ENCODE measurements around the gene HTR2A.
A peak's percentile ranks its signal among the peaks of the same experiment; 100 is the strongest.
"Not testable (repeated sequence)": the region's sequence is repeated elsewhere in the genome, so short reads cannot be mapped to it uniquely, and the experiment has no call there.

The HTR2A gene

GRCh38 chr13:46850214-46850613 is 46.6 kb downstream of the HTR2A start:
- H3K36me3 Mint-ChIP-seq, result no peaks in the 10 kb centered on the region
- no peak overlapping the region for H3K4me3 Mint-ChIP-seq
- peaks cover 3% of the 10 kb centered on the region for H3K27me3 Mint-ChIP-seq
- no peaks in the 10 kb centered on the region for H3K4me1 Mint-ChIP-seq
- H3K27ac Mint-ChIP-seq, result no peak overlapping the region
- H3K9me3 Mint-ChIP-seq, result no peaks in the 10 kb centered on the region

GRCh38 chr13:46846726-46847125 is 50.1 kb downstream of the HTR2A start:
- Mint-ChIP-seq H3K36me3 (no peaks in the 10 kb centered on the region), H3K4me1 (no peaks in the 10 kb centered on the region), H3K27me3 (peaks cover 4% of the 10 kb centered on the region), H3K9me3 (no peaks in the 10 kb centered on the region), H3K27ac (no peak overlapping the region), H3K4me3 (no peak overlapping the region)

GRCh38 chr13:46845146-46845545 is 51.7 kb downstream of the HTR2A start:
- Mint-ChIP-seq H3K4me3 (no peak overlapping the region), H3K36me3 (no peaks in the 10 kb centered on the region), H3K9me3 (no peaks in the 10 kb centered on the region), H3K4me1 (no peaks in the 10 kb centered on the region), H3K27me3 (peaks cover 7% of the 10 kb centered on the region), H3K27ac (no peak overlapping the region)

- no peaks in the 10 kb centered on the region for H3K36me3 Mint-ChIP-seq
- no peak overlapping the region for H3K4me3 Mint-ChIP-seq
- no peaks in the 10 kb centered on the region for H3K9me3 Mint-ChIP-seq
- H3K27me3 Mint-ChIP-seq, result peaks cover 7% of the 10 kb centered on the region
- no peaks in the 10 kb centered on the region for H3K4me1 Mint-ChIP-seq
- no peak overlapping the region for H3K27ac Mint-ChIP-seq
Measured at GRCh38 chr13:46844431-46844830, 52.4 kb downstream of the HTR2A start.

DNA sequence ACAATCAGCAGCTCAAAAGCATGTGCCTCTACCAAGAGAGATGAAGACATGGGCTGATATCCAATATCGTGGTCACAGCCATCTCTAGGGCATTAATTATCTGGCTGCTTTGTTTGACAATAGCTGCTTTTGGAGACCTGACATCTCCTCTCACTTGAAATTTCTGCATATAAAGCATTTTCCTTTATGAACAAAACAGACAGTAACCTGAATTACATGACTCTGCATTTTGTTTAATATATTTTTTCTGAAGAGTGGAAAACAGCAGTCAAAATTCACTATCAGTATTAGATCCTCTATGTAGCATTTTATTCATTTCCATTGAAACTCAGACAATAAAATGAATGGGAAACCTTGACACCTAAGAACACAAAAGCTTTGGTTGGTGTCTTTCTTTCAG is 57.5 kb downstream of the HTR2A start:
- no peaks in the 10 kb centered on the region for H3K9me3 Mint-ChIP-seq
- H3K4me3 Mint-ChIP-seq, result no peak overlapping the region
- no peaks in the 10 kb centered on the region for H3K36me3 Mint-ChIP-seq
- no peaks in the 10 kb centered on the region for H3K4me1 Mint-ChIP-seq
- no peak overlapping the region for H3K27ac Mint-ChIP-seq
- H3K27me3 Mint-ChIP-seq, result peaks cover 9% of the 10 kb centered on the region

DNA sequence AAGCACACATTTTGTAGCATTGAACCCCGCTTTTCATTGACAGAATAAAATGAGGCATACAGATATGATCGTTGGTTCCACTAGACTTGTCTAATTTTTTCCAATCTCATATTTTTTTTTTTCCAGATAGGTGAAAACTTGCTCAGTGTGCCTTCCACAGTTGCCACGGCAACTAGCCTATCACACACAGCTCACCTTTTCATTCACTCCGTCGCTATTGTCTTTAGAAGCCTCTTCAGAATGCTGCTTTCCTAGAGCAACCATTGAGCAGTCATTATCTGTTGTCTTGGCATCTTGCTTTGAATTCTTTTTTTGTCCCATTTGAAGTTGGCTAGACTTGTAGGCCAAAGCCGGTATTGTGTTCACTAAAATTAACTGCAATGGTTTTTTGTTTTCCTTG is 62.2 kb downstream of the HTR2A start:
- Mint-ChIP-seq H3K36me3 (no peaks in the 10 kb centered on the region), H3K27me3 (peaks cover 2% of the 10 kb centered on the region), H3K4me1 (no peaks in the 10 kb centered on the region), H3K4me3 (no peak overlapping the region), H3K27ac (no peak overlapping the region), H3K9me3 (no peaks in the 10 kb centered on the region)

- H3K27me3 Mint-ChIP-seq, result peaks cover 2% of the 10 kb centered on the region
- H3K27ac Mint-ChIP-seq, result no peak overlapping the region
- H3K36me3 Mint-ChIP-seq, result no peaks in the 10 kb centered on the region
- H3K4me1 Mint-ChIP-seq, result no peaks in the 10 kb centered on the region
- no peaks in the 10 kb centered on the region for H3K9me3 Mint-ChIP-seq
- H3K4me3 Mint-ChIP-seq, result no peak overlapping the region
Measured at GRCh38 chr13:46831588-46832194, 65.2 kb downstream of the HTR2A start.

- Mint-ChIP-seq H3K9me3 (no peaks in the 10 kb centered on the region), H3K36me3 (no peaks in the 10 kb centered on the region), H3K27ac (no peak overlapping the region), H3K27me3 (peaks cover 2% of the 10 kb centered on the region), H3K4me3 (no peak overlapping the region), H3K4me1 (no peaks in the 10 kb centered on the region)
Measured at GRCh38 chr13:46830405-46831005, 66.3 kb downstream of the HTR2A start.

DNA sequence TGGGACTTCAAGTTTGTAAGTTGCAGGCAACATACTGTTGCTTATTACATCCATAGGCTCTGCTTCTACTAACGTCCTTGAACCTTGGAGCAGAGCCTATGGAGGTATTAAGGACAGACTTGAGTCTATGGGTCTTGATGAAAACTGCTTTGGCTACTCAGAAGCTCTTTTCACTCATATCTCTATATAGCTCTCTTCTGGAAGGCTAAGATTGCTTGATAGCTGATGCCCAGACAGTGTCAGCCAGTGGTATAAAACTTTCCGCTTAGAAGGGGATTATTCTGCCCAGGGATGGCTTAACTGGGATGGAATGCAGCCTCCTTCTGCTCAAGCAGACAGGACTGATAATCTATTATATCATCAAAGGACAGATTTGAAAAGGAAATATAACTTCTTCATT is 74.3 kb downstream of the HTR2A start:
- Mint-ChIP-seq H3K4me1 (no peaks in the 10 kb centered on the region), H3K9me3 (no peaks in the 10 kb centered on the region), H3K27me3 (no peaks in the 10 kb centered on the region), H3K27ac (no peak overlapping the region), H3K4me3 (no peak overlapping the region), H3K36me3 (no peaks in the 10 kb centered on the region)

DNA sequence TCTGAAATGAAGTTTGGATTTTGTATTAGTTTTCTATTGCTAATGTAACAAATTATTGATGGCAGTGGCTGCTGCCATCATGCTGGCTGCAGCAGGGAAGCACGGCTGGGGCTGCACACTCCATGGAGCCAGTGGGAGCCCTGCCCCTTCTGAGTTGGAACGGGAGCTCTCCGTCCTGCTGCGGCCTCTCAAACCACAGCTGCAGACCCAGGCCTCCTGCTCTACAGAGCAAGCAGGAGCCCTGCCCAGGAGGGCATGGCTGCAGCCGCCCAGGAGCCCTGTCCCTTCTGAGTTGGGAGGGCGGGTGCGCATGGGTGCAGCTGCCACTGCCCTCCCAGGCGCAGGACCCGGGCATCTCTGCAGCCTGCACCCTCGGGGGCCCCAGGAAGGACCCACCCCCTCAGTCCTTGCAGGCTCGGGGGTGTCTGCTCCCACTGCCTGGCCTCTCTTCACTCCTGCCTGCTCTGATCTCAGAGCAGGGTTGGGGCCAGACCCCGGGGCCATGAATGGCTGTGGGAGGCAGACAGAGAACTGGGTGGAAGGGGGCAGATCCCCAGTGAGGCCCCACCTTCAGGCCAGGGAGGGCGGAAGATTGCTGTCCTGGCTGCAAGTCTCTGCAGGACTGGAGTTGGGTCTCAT is 78.9 kb downstream of the HTR2A start:
- Mint-ChIP-seq H3K27ac (no peak overlapping the region), H3K9me3 (peaks cover 7% of the 10 kb centered on the region), H3K27me3 (peaks cover 8% of the 10 kb centered on the region), H3K4me3 (no peak overlapping the region), H3K4me1 (no peaks in the 10 kb centered on the region), H3K36me3 (peaks cover 2% of the 10 kb centered on the region)

DNA sequence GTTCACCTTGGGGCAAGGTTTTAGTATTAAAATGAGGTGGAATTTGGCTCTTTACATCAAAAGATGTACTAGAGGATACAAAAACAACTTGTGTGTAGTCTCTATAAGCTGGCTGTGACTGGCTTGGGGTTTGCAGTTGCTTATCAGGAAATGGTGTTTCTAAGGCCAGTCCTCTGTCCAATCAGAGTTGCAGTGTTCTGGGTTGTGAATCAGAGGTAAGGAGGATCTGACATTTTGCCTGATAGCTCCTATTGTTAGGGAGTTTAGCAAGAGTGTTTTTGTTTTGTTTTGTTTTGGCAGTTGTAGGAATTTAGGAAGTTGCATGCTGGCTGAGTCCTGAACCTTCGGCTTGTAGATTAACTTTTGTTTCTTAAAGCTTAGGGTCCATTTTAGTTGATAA is 79.8 kb downstream of the HTR2A start:
- Mint-ChIP-seq H3K4me1 (no peaks in the 10 kb centered on the region), H3K27me3 (peaks cover 11% of the 10 kb centered on the region)

DNA sequence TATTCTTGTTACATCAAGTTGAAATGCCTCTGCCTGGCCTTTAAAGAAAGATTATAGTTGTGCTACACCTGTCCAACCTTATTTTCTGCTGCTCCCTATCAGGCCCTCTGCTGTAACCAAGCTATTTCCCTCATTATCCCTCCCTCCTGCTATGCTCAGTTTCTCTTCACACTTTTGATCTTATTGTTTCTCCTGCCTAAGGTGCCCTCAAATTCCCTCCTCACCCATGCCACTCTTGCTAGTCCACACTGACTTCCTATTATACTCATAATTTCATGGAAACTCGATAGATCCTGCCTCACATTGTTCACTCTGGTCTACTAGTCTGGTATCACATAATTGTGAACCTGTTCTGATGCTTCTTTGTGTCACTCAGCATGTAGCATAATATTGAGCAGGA is 80.5 kb downstream of the HTR2A start:
- Mint-ChIP-seq H3K36me3 (peaks cover 13% of the 10 kb centered on the region), H3K27me3 (peaks cover 11% of the 10 kb centered on the region), H3K9me3 (peaks cover 20% of the 10 kb centered on the region), H3K27ac (no peak overlapping the region), H3K4me1 (no peaks in the 10 kb centered on the region), H3K4me3 (no peak overlapping the region)

More for the DNA sequence above, 79.8 kb downstream of the HTR2A start:
- Mint-ChIP-seq H3K36me3 (peaks cover 9% of the 10 kb centered on the region), H3K27ac (no peak overlapping the region), H3K4me3 (no peak overlapping the region), H3K9me3 (peaks cover 14% of the 10 kb centered on the region)

DNA sequence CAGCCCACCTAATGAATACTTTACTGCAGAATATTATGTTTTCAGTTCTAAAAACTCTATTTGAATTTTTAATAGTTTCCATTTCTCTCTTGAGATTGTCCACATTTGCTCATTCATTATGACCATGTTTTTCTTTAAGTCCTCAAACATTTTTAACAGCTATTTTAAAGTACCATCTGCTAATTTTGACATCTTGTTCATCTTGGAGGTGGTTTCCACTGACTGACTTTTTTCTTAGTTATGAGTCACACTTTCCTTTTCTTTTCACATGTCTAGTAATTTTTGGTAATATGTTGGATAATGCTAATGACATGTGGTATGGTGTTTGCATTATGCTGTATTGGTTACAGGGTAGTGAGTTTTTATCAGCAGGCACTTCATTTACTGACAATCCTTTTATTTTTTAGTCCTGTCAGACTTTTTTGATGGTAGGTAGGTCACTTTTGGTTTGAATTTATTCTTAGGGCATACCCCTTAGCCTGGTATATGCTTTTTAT is 84.5 kb downstream of the HTR2A start:
- H3K4me3 Mint-ChIP-seq, result no peak overlapping the region

GRCh38 chr13:46810440-46810839 is 86.4 kb downstream of the HTR2A start:
- Mint-ChIP-seq H3K4me3 (no peak overlapping the region), H3K27ac (no peak overlapping the region), H3K27me3 (peaks cover 12% of the 10 kb centered on the region), H3K4me1 (no peaks in the 10 kb centered on the region), H3K36me3 (peaks cover 13% of the 10 kb centered on the region), H3K9me3 (peaks cover 20% of the 10 kb centered on the region)

More for the DNA sequence above, 84.5 kb downstream of the HTR2A start:
- Mint-ChIP-seq H3K36me3 (peaks cover 13% of the 10 kb centered on the region), H3K4me1 (no peaks in the 10 kb centered on the region), H3K9me3 (peaks cover 20% of the 10 kb centered on the region), H3K27ac (peak overlapping the region; percentile 26), H3K27me3 (peaks cover 12% of the 10 kb centered on the region)

DNA sequence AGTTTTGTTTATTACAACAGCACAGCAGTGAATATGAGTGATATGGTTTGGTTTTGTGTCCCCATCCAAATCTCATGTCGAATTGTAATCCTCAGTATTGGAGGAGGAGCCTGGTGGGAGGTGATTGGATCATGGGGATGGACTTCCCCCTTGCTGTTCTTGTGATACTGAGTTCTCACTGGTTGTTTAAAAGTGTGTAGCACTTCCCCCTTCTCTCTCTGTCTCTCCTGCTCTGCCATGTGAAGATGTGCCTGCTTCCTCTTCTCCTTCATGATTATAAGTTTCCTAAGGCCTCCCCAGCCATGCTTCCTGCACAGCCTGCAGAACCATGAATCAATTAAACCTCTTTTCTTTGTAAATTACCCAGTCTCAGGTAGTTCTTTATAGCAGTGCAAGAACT is 91.9 kb downstream of the HTR2A start:
- not testable (repeated sequence) for H3K9me3 Mint-ChIP-seq, H3K36me3 Mint-ChIP-seq, H3K4me1 Mint-ChIP-seq, H3K27ac Mint-ChIP-seq, H3K27me3 Mint-ChIP-seq, H3K4me3 Mint-ChIP-seq

- H3K9me3 Mint-ChIP-seq, result no peaks in the 10 kb centered on the region
- H3K27me3 Mint-ChIP-seq, result no peaks in the 10 kb centered on the region
- no peaks in the 10 kb centered on the region for H3K4me1 Mint-ChIP-seq
- no peak overlapping the region for H3K4me3 Mint-ChIP-seq
- H3K36me3 Mint-ChIP-seq, result no peaks in the 10 kb centered on the region
- H3K27ac Mint-ChIP-seq, result no peak overlapping the region
Measured at GRCh38 chr13:46804391-46804815, 92.5 kb downstream of the HTR2A start.

Data from activated naive CD4-positive, alpha-beta T cell treated with anti-CD3 and anti-CD28 coated beads, Interleukin-2, amount 50 U/mL, for 24 hours (primary cell).